HG02678 (cell line): ENCODE results near the gene CDK14.

ENCODE experiments used
- ATAC-seq: cut with Tn5 transposase; IDR thresholded peaks from one replicate; pipeline ENCODE4 v1.9.1; 2021; ENCODE audit warnings: mild to moderate bottlenecking, moderate library complexity; ENCODE audit not compliant: unreplicated experiment

The CDK14 gene

GRCh38 chr7:91039033-91039432 lies 442.9 kb downstream of the CDK14 start:
- ATAC-seq = peak; percentile 57

- ATAC-seq = no peak
These were observed 445.0 kb downstream of the CDK14 start for GRCh38 chr7:91041141-91041540.

- no peak for ATAC-seq
These were observed 445.9 kb downstream of the CDK14 start for GRCh38 chr7:91041901-91042484.

GRCh38 chr7:91043186-91043585 lies 447.1 kb downstream of the CDK14 start:
- no peak for ATAC-seq

- ATAC-seq = no peak
These were observed 448.0 kb downstream of the CDK14 start for GRCh38 chr7:91043924-91044645.

- ATAC-seq = no peak
These were observed 449.5 kb downstream of the CDK14 start for GRCh38 chr7:91045606-91046005.

- ATAC-seq = no peak
These were observed 450.4 kb downstream of the CDK14 start for GRCh38 chr7:91046322-91047089.

GRCh38 chr7:91047636-91048035 lies 451.5 kb downstream of the CDK14 start:
- no peak for ATAC-seq

- ATAC-seq = peak; percentile 93
These were observed 454.6 kb downstream of the CDK14 start for GRCh38 chr7:91050677-91051076.

GRCh38 chr7:91051966-91052365 lies 455.8 kb downstream of the CDK14 start:
- no peak for ATAC-seq

GRCh38 chr7:91054374-91054773 lies 458.3 kb downstream of the CDK14 start:
- ATAC-seq = no peak

- ATAC-seq = no peak
These were observed 459.1 kb downstream of the CDK14 start for GRCh38 chr7:91055219-91055618.

- ATAC-seq = no peak
These were observed 466.6 kb downstream of the CDK14 start for GRCh38 chr7:91062713-91063112.

- no peak for ATAC-seq
These were observed 467.9 kb downstream of the CDK14 start for GRCh38 chr7:91064052-91064451.

- no peak for ATAC-seq
These were observed 468.8 kb downstream of the CDK14 start for GRCh38 chr7:91064938-91065337.

- no peak for ATAC-seq
These were observed 470.5 kb downstream of the CDK14 start for GRCh38 chr7:91066627-91067026.

- ATAC-seq = no peak
These were observed 471.1 kb downstream of the CDK14 start for GRCh38 chr7:91067242-91067641.

- no peak for ATAC-seq
These were observed 472.1 kb downstream of the CDK14 start for GRCh38 chr7:91068136-91068795.

- ATAC-seq = no peak
These were observed 473.0 kb downstream of the CDK14 start for GRCh38 chr7:91069146-91069545.

GRCh38 chr7:91079487-91079886 lies 483.4 kb downstream of the CDK14 start:
- ATAC-seq = no peak

GRCh38 chr7:91080351-91080750 lies 484.2 kb downstream of the CDK14 start:
- ATAC-seq = no peak
